Natural killer cell treated with Interleukin-12 subunit alpha and Interleukin-12 subunit beta and Interleukin-15 and Interleukin-18, amount 100 ng/mL, for 72 hours (primary cell): ENCODE results near the gene SNED1. TPM values are rescaled to one million over a fixed set of nuclear protein-coding genes. Genes with fewer than 3 reads are reported as not detected.

Source experiments
- ATAC-seq, 2 donors: fragments of 150-1000 bp; cut with Tn5 transposase in 1 of 2; sonication (Bioruptor Pico), chemical (Tn5 transposase) in 1 of 2; 2 replicates each; pipeline ENCODE4 v1.10.0; 2021
- DNase-seq: peaks from one replicate; pipeline ENCODE4 v3.0.0; 2022; ENCODE audit warnings: low spot score
- H3K27ac Mint-ChIP-seq, 2 donors: 1 replicate in 1 of 2; 2 replicates in 1 of 2; pipeline ENCODE4 v1.8.0; 2022; ENCODE audit warnings: mixed read lengths in 2 of 2, mild to moderate bottlenecking in 1 of 2, moderate library complexity in 1 of 2
- H3K27me3 Mint-ChIP-seq, 2 donors: 1 replicate in 1 of 2; 2 replicates in 1 of 2; pipeline ENCODE4 v1.8.0; 2022; ENCODE audit warnings: mixed read lengths in 2 of 2
- H3K36me3 Mint-ChIP-seq: one replicate; pipeline ENCODE4 v1.8.0; 2022; ENCODE audit warnings: mixed read lengths
- H3K4me1 Mint-ChIP-seq, 2 donors: 1 replicate in 1 of 2; 2 replicates in 1 of 2; pipeline ENCODE4 v1.8.0; 2022; ENCODE audit warnings: low read depth in 2 of 2, mixed read lengths in 2 of 2, mild to moderate bottlenecking in 1 of 2
- H3K4me3 Mint-ChIP-seq: one replicate; pipeline ENCODE4 v1.8.0; 2022; ENCODE audit warnings: mixed read lengths
- H3K9me3 Mint-ChIP-seq: 2 replicates; pipeline ENCODE4 v1.8.0; 2022; ENCODE audit warnings: mixed read lengths
- total RNA-seq, 2 donors: library from RNA; stranded (reverse); gene quantifications; one replicate each; pipeline ENCODE4 v1.2.3, GENCODE V29; 2022

SNED1 gene
- total RNA-seq, 2 donors from 2014 or later = 0.14 TPM; not detected in 1

- ATAC-seq (no peak), DNase-seq (no peak)
- H3K27ac Mint-ChIP-seq = peak overlapping the region in 1 of 2 donors; percentile 54
- peaks cover 19% of the 10 kb centered on the region for H3K36me3 Mint-ChIP-seq
- peaks cover 0 to 9% of the 10 kb centered on the region in 2 donors for H3K4me1 Mint-ChIP-seq
- no peaks in the 10 kb centered on the region for H3K9me3 Mint-ChIP-seq
- H3K4me3 Mint-ChIP-seq = no peak overlapping the region
- H3K27me3 Mint-ChIP-seq = no peaks in the 10 kb centered on the region
These were observed 116.9 kb downstream of the SNED1 start for GRCh38 chr2:241115361-241115760.

GRCh38 chr2:241116606-241117560 is 118.5 kb downstream of the SNED1 start:
- H3K27ac Mint-ChIP-seq = peak overlapping the region in 1 of 2 donors; percentile 36
- no peak overlapping the region for H3K4me3 Mint-ChIP-seq
- no peak for DNase-seq
- H3K4me1 Mint-ChIP-seq = peaks cover 11 to 14% of the 10 kb centered on the region in 2 donors
- H3K27me3 Mint-ChIP-seq = no peaks in the 10 kb centered on the region
- no peaks in the 10 kb centered on the region for H3K9me3 Mint-ChIP-seq
- no peak for ATAC-seq
- H3K36me3 Mint-ChIP-seq = peaks cover 33% of the 10 kb centered on the region

DNA sequence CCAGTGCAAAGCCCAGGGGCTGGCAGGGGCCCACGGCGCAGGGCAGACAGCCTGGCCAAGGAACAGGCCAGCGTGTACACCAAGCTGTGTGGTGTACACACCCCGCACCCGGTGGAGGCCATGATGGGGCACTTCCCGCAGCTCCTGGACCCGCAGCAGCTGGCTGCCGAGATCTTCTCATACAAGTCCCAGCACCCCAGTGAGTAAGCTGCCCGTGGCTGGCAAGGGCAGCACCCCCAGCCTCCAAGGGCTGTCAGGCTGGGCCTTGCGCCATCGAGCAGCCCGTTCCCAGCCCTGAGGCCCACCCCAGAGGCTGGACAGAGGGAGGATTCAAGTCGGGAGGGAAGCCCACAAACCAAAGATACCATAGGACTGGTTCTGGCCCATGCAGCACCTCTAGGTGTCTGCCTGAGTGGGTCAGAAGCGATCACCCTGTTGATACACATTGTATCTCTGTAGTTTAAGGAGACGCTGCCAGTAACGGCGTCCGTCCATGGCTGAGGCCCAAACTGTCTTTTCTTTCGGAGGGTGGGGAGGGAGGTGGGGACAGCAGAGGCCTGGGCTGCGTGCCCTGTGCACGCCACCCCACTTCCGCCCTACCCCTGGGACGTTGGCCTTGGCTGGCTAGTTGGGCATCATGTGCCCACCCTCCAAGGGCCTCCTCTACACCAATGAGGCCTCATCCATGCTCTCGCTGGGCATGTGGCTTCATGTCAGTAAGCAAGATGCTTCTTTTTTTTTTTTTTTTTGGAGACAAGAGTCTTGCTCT is 120.5 kb downstream of the SNED1 start:
- DNase-seq = no peak
- Mint-ChIP-seq H3K9me3 (no peaks in the 10 kb centered on the region), H3K27ac (no peak overlapping the region), H3K4me3 (no peak overlapping the region), H3K27me3 (no peaks in the 10 kb centered on the region), H3K4me1 (peaks cover 7 to 11% of the 10 kb centered on the region in 2 donors), H3K36me3 (peaks cover 33% of the 10 kb centered on the region)
- ATAC-seq = no peak

DNA sequence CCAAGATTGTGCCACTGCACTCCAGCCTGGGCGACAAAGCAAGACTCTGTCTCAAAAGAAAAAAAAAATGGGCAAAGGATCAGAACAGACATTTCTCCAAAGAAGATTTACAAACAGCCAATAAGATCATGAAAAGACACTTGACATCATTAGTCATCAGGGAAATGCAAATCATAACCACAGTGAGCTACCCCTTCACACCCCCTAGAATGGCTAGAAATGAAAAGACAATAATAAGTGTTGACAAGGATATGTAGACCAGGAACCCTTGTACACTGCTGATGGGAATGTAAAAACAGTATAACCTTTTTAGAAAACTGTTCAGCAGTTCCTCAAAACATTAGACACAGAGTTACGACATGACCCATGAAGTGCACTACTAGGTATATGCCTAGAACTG is 122.0 kb downstream of the SNED1 start:
- no peak for DNase-seq
- H3K4me1 Mint-ChIP-seq = peaks cover 7 to 11% of the 10 kb centered on the region in 2 donors
- H3K4me3 Mint-ChIP-seq = peak overlapping the region; percentile 31
- no peaks in the 10 kb centered on the region for H3K9me3 Mint-ChIP-seq
- H3K27ac Mint-ChIP-seq = peak overlapping the region in 1 of 2 donors; percentile 4
- H3K36me3 Mint-ChIP-seq = peaks cover 27% of the 10 kb centered on the region
- ATAC-seq = peak; percentile 64 to 68
- no peaks in the 10 kb centered on the region for H3K27me3 Mint-ChIP-seq

GRCh38 chr2:241121008-241121407 is 122.6 kb downstream of the SNED1 start:
- peaks cover 27% of the 10 kb centered on the region for H3K36me3 Mint-ChIP-seq
- peak overlapping the region; percentile 31 for H3K4me3 Mint-ChIP-seq
- no peaks in the 10 kb centered on the region for H3K9me3 Mint-ChIP-seq
- DNase-seq (no peak), ATAC-seq (peak in 1 of 2 donors; percentile 69)
- H3K27me3 Mint-ChIP-seq = no peaks in the 10 kb centered on the region
- peaks cover 7 to 11% of the 10 kb centered on the region in 2 donors for H3K4me1 Mint-ChIP-seq
- peak overlapping the region; percentile 19 to 24 for H3K27ac Mint-ChIP-seq

GRCh38 chr2:241122376-241123002 is 124.1 kb downstream of the SNED1 start:
- no peak overlapping the region for H3K27ac Mint-ChIP-seq
- no peaks in the 10 kb centered on the region for H3K27me3 Mint-ChIP-seq
- H3K9me3 Mint-ChIP-seq = no peaks in the 10 kb centered on the region
- no peak overlapping the region for H3K4me3 Mint-ChIP-seq
- H3K4me1 Mint-ChIP-seq = peaks cover 8 to 13% of the 10 kb centered on the region in 2 donors
- ATAC-seq (no peak), DNase-seq (no peak)
- H3K36me3 Mint-ChIP-seq = peaks cover 23% of the 10 kb centered on the region

DNA sequence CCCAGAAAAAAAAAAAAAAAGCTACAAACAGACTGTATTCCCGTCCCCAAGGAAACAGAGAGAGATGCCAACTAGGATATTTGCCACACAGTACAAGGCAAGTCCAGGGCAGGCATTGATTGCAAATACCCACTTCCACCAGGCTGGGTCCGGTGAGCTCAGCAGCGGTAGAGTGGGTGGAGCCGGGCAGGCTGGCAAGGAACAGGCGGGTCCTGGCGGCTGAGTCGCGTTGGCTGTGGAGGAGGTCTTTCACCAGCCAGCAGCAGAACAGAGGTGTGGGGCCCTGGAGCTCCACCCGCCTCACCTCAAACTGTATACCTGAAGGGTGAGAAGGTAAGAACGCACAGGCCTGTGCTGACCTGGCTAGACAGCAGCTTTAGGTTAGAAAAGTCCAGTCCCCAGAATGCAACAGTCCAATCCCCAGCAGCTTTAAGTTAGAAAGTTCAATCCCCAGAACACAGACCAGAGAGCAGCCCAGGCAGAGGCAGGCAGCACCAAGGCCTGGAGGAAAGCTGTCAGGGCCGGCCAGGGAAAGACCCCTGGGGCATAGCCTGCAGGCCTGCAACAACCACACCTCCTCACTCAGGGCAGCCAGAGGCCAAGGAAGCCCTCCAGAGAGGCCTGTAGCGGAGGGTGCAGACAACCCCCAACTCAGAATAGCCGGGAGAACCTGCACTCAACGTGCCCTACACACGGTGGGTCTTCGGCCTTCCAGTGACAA is 125.6 kb downstream of the SNED1 start:
- H3K4me3 Mint-ChIP-seq = no peak overlapping the region
- H3K4me1 Mint-ChIP-seq = peaks cover 22 to 26% of the 10 kb centered on the region in 2 donors
- H3K36me3 Mint-ChIP-seq = peaks cover 18% of the 10 kb centered on the region
- ATAC-seq (no peak), DNase-seq (no peak)
- no peaks in the 10 kb centered on the region for H3K9me3 Mint-ChIP-seq
- H3K27ac Mint-ChIP-seq = peak overlapping the region in 1 of 2 donors; percentile 25
- no peaks in the 10 kb centered on the region for H3K27me3 Mint-ChIP-seq

- Mint-ChIP-seq H3K4me1 (peaks cover 33 to 40% of the 10 kb centered on the region in 2 donors), H3K36me3 (peaks cover 12% of the 10 kb centered on the region)
- DNase-seq = no peak
These were observed 127.2 kb downstream of the SNED1 start for GRCh38 chr2:241125626-241126025.

DNA sequence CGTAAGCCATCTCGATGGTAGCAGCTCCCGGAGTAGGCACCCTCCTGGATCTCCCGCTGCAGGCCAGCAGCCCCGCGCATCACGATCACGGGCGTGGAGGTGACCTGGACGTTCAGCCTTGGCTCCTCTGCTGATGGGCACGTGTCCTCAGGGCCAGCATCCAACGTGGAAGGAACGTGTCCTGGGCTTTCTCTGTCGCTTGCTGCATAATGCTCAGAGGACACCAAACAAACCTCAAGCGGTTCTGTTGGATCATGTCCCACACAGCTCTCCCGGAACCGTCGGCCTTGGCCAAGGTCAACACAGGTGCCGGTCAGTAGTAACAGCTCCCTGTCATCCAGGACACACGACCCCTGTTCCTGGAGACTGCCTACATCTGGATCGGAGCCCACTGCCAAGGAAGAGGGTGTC is 127.8 kb downstream of the SNED1 start:
- Mint-ChIP-seq H3K9me3 (no peaks in the 10 kb centered on the region), H3K4me3 (no peak overlapping the region), H3K27me3 (no peaks in the 10 kb centered on the region), H3K36me3 (peaks cover 6% of the 10 kb centered on the region), H3K4me1 (peaks cover 31 to 35% of the 10 kb centered on the region in 2 donors), H3K27ac (no peak overlapping the region)
- DNase-seq (no peak), ATAC-seq (no peak)

More at GRCh38 chr2:241125626-241126025, 127.2 kb downstream of the SNED1 start:
- no peak overlapping the region for H3K27ac Mint-ChIP-seq
- ATAC-seq = no peak
- no peaks in the 10 kb centered on the region for H3K27me3 Mint-ChIP-seq
- no peak overlapping the region for H3K4me3 Mint-ChIP-seq
- H3K9me3 Mint-ChIP-seq = no peaks in the 10 kb centered on the region

DNA sequence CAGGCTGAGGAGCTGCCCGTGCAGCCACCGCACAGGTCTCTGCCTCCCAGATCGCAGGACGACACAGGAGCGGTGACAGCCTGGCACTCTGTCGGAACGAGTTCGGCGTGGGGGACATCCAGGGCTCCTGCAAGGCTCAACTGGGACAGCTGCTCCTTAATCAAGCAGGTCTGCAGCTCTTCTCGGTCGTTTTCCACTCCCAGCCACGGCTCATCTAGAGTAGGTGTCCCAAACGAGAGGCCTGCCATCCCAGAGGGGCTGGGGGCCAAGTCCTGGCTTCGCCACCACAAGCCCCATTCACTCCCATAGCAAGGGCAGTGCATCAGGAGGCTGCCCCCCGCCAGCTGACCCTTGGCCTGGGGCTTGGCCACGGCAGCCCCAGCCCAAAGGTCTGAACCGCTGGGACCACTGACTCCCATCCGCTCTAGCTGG is 128.4 kb downstream of the SNED1 start:
- Mint-ChIP-seq H3K9me3 (no peaks in the 10 kb centered on the region), H3K4me1 (peaks cover 29 to 31% of the 10 kb centered on the region in 2 donors), H3K27ac (peak overlapping the region in 1 of 2 donors; percentile 98), H3K36me3 (peaks cover under 1% of the 10 kb centered on the region), H3K27me3 (no peaks in the 10 kb centered on the region), H3K4me3 (no peak overlapping the region)
- ATAC-seq (no peak), DNase-seq (no peak)

- no peaks in the 10 kb centered on the region for H3K9me3 Mint-ChIP-seq
- DNase-seq = no peak
- no peaks in the 10 kb centered on the region for H3K36me3 Mint-ChIP-seq
- peak overlapping the region; percentile 82 for H3K4me3 Mint-ChIP-seq
- peak overlapping the region; percentile 96 to 98 for H3K27ac Mint-ChIP-seq
- ATAC-seq = no peak
- peaks cover 29 to 36% of the 10 kb centered on the region in 2 donors for H3K4me1 Mint-ChIP-seq
- H3K27me3 Mint-ChIP-seq = no peaks in the 10 kb centered on the region
These were observed 129.8 kb downstream of the SNED1 start for GRCh38 chr2:241128266-241128665.

DNA sequence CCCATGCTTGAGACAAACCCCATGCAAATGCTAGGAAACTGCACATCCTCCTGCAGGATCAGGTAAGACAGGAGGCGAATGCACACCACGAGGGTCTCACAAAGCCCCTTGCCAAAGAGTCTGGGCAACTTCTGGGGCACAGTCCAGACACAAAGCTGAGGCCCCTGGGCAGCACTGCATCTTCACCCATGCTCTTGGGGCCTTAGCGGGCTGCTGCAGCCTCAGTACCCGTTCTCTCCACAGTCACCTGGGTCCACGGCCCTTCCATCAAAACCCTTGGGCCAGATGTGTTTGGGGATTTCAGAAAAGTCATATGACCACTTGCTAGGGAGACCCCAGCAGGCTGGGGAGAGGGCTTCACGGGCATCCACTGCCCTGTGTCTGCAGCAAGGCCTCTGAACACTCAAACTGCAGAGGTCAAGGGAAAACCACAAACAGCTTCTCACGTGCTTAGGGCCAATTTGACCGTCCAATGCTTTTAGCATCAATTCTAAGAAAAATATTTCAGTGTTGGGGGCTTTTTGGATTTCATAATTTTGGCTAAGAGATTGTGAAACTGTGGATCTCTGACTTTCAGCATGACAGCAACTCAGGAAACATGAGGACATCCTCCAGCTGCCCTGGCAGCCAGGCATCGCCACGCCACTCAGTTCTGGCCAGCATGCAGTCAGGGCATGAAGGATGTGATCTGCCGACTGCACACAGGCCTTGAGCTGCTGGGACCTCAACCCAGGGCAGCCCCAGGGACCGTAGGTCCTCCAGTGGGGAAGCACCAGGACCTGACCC is 130.9 kb downstream of the SNED1 start:
- no peaks in the 10 kb centered on the region for H3K36me3 Mint-ChIP-seq
- H3K9me3 Mint-ChIP-seq = no peaks in the 10 kb centered on the region
- H3K4me3 Mint-ChIP-seq = peak overlapping the region; percentile 67
- peak overlapping the region; percentile 96 to 98 for H3K27ac Mint-ChIP-seq
- H3K27me3 Mint-ChIP-seq = no peaks in the 10 kb centered on the region
- no peak for DNase-seq
- ATAC-seq = peak; percentile 72 to 84
- H3K4me1 Mint-ChIP-seq = peaks cover 29 to 36% of the 10 kb centered on the region in 2 donors
